Smooth muscle cell (in vitro differentiated cells): Measurements from ENCODE around the gene RALB. TPM values are rescaled to one million over a fixed set of nuclear protein-coding genes. Genes with fewer than 3 reads are reported as not detected.

Experiments used
- DNase-seq: peaks from one replicate; lab custom pipeline; 2025; ENCODE audit not compliant: unreplicated experiment; lab: John Stamatoyannopoulos, UW
- H2AFZ ChIP-seq: fragments of 200-600 bp; sonication (generic); 2 replicates; pipeline ENCODE4 v1.6.0; 2016; ENCODE audit warnings: antibody characterized with exemption, low read depth, mild to moderate bottlenecking
- H3F3A ChIP-seq: fragments of 200-600 bp; sonication (generic); 2 replicates; pipeline ENCODE4 v1.6.0; 2017; ENCODE audit warnings: antibody characterized with exemption, low read depth
- H3K27ac ChIP-seq: fragments of 200-600 bp; sonication (generic); 2 replicates; pipeline ENCODE4 v1.5.1; 2016; ENCODE audit warnings: low read depth, mild to moderate bottlenecking
- H3K27me3 ChIP-seq: fragments of 200-600 bp; sonication (generic); 2 replicates; pipeline ENCODE4 v1.6.1; 2016; ENCODE audit warnings: low read depth, mild to moderate bottlenecking
- H3K36me3 ChIP-seq: fragments of 200-600 bp; sonication (generic); 2 replicates; pipeline ENCODE4 v1.5.1; 2016; ENCODE audit warnings: low read depth
- H3K4me1 ChIP-seq: fragments of 200-600 bp; sonication (generic); 2 replicates; pipeline ENCODE4 v1.5.1; 2016; ENCODE audit warnings: low read depth
- H3K4me2 ChIP-seq: fragments of 200-600 bp; sonication (generic); 2 replicates; pipeline ENCODE4 v1.6.0; 2016; ENCODE audit warnings: mild to moderate bottlenecking
- H3K4me3 ChIP-seq: fragments of 200-600 bp; sonication (generic); 2 replicates; pipeline ENCODE4 v1.5.1; 2016; ENCODE audit warnings: mild to moderate bottlenecking
- H3K79me2 ChIP-seq: fragments of 200-600 bp; sonication (generic); 2 replicates; pipeline ENCODE4 v1.6.0; 2016; ENCODE audit warnings: low read depth, mild to moderate bottlenecking
- H3K9ac ChIP-seq: fragments of 200-600 bp; sonication (generic); 2 replicates; pipeline ENCODE4 v1.6.0; 2016; ENCODE audit warnings: low read depth
- H3K9me3 ChIP-seq: fragments of 200-600 bp; sonication (generic); replicated peaks from 2 replicates; pipeline ENCODE4 v1.5.1; 2016; ENCODE audit warnings: low read depth
- H4K20me1 ChIP-seq: fragments of 200-600 bp; sonication (generic); 2 replicates; pipeline ENCODE4 v1.6.0; 2016; ENCODE audit warnings: low read depth
- CTCF ChIP-seq: fragments of 200-600 bp; sonication (generic); IDR thresholded peaks from 2 replicates; pipeline ENCODE4 v1.5.1; 2017; ENCODE audit warnings: borderline replicate concordance, mild to moderate bottlenecking, antibody characterized with exemption; ENCODE audit not compliant: insufficient read depth, poor library complexity, severe bottlenecking
- WGBS: methylation state at CpG from one replicate; pipeline ENCODE4 v1.1.7; 2016; ENCODE audit warnings: low lambda C conversion rate; 5-methylcytosine and 5-hydroxymethylcytosine counted together
- polyA plus RNA-seq: library from polyadenylated mRNA; unstranded; fragments of >200 nt; fragmentation: Nextera tagmentation; extraction: Ambion mirVana; gene quantifications from 2 replicates; pipeline ENCODE4 v1.2.1, GENCODE V29; 2016
- total RNA-seq: library from RNA; depleted of rRNA; stranded (reverse); fragments of >200 nt; gene quantifications from 2 replicates; pipeline ENCODE4 v1.2.3, GENCODE V29; 2014

RALB gene
- total and polyA plus RNA-seq, 2 experiments from 2014 or later = 69.9 to 73.4 TPM

- Histone ChIP-seq H3K9me3 (no peaks in the 10 kb centered on the region), H4K20me1 (peaks cover 3% of the 10 kb centered on the region), H3K9ac (no peak overlapping the region), H3K36me3 (no peaks in the 10 kb centered on the region), H3K4me2 (peak overlapping the region; percentile 91), H3K4me1 (peaks cover 4% of the 10 kb centered on the region), H3K79me2 (peaks cover 6% of the 10 kb centered on the region), H3K4me3 (no peak overlapping the region), H2AFZ (no peak overlapping the region), H3F3A (no peaks in the 10 kb centered on the region), H3K27ac (no peak overlapping the region), H3K27me3 (no peaks in the 10 kb centered on the region)
- TF ChIP-seq CTCF = no peak
- DNase-seq = no peak
- WGBS = 95% methylated on average over 8 of the region's 8 CpGs
Observed at GRCh38 chr2:120221616-120222015, 31.0 kb upstream of the RALB start.

GRCh38 chr2:120222186-120223033 lies 30.2 kb upstream of the RALB start:
- peak overlapping the region; percentile 91 for H3K4me2 ChIP-seq
- no peaks in the 10 kb centered on the region for H3K27me3 ChIP-seq
- H3K9ac ChIP-seq = peak overlapping the region; percentile 83
- TF ChIP-seq CTCF = no peak
- H3K36me3 ChIP-seq = no peaks in the 10 kb centered on the region
- no peaks in the 10 kb centered on the region for H3F3A ChIP-seq
- peaks cover 6% of the 10 kb centered on the region for H3K79me2 ChIP-seq
- peaks cover 4% of the 10 kb centered on the region for H3K4me1 ChIP-seq
- H4K20me1 ChIP-seq = peaks cover 3% of the 10 kb centered on the region
- no peak for DNase-seq
- no peaks in the 10 kb centered on the region for H3K9me3 ChIP-seq
- H2AFZ ChIP-seq = peak overlapping the region; percentile 71
- 85% methylated on average over 48 of the region's 49 CpGs for WGBS
- H3K4me3 ChIP-seq = peak overlapping the region; percentile 87
- peak overlapping the region; percentile 65 for H3K27ac ChIP-seq

- peaks cover 4% of the 10 kb centered on the region for H3K4me1 ChIP-seq
- H4K20me1 ChIP-seq = peaks cover 3% of the 10 kb centered on the region
- H3K79me2 ChIP-seq = peaks cover 6% of the 10 kb centered on the region
- DNase-seq = peak; percentile 73
- H3K9ac ChIP-seq = peak within 1 kb of the TSS; percentile 83
- peak within 1 kb of the TSS; percentile 65 for H3K27ac ChIP-seq
- H3K4me3 ChIP-seq = peak within 1 kb of the TSS; percentile 87
- H3K27me3 ChIP-seq = no peaks in the 10 kb centered on the region
- no peaks in the 10 kb centered on the region for H3K36me3 ChIP-seq
- H3F3A ChIP-seq = no peaks in the 10 kb centered on the region
- H3K9me3 ChIP-seq = no peaks in the 10 kb centered on the region
- H3K4me2 ChIP-seq = peak within 1 kb of the TSS; percentile 91
- 4% methylated on average over 92 of the region's 108 CpGs for WGBS
- peak; percentile 9 for TF ChIP-seq CTCF
- H2AFZ ChIP-seq = peak within 1 kb of the TSS; percentile 71
Observed at GRCh38 chr2:120223034-120223912, 29.4 kb upstream of the RALB start, which contains the start of gene TMEM185B. TMEM185B (minus strand) TSS chr2:120223400; CDS start chr2:120222976, 424 bp downstream.
